Liver (tissue), 3 donors: ENCODE measurements around the gene PROX1.

Source experiments
- GABPA ChIP-seq, 2 donors: IDR thresholded peaks in 1 of 2; conservative IDR thresholded peaks in 1 of 2; 2 replicates each; pipeline ENCODE4 v1.6.1; 2016; ENCODE audit warnings: antibody characterized with exemption in 2 of 2, mild to moderate bottlenecking in 1 of 2, moderate library complexity in 1 of 2
- HNF4G ChIP-seq: IDR thresholded peaks from 2 replicates; pipeline ENCODE4 v1.6.1; 2016; ENCODE audit warnings: antibody characterized with exemption
- TAF1 ChIP-seq: conservative IDR thresholded peaks from 2 replicates; pipeline ENCODE4 v1.6.1; 2016; ENCODE audit warnings: antibody characterized with exemption, mild to moderate bottlenecking
- YY1 ChIP-seq: IDR thresholded peaks from 2 replicates; pipeline ENCODE4 v1.6.1; 2016; ENCODE audit warnings: antibody characterized with exemption, mild to moderate bottlenecking
- TF ChIP-seq, protein P1 (sequence below): fragments of 150-350 bp; IDR thresholded peaks from 2 replicates; pipeline ENCODE4 v1.5.1; 2017; ENCODE audit warnings: improper control_type of control experiment, low read depth, low read length; ENCODE audit not compliant: missing input control
- TF ChIP-seq, protein P2 (sequence below): IDR thresholded peaks from 2 replicates; pipeline ENCODE4 v1.6.1; 2016; ENCODE audit warnings: antibody characterized with exemption
- donor health status: healthy.
- donor health status: healthy.

DNA sequence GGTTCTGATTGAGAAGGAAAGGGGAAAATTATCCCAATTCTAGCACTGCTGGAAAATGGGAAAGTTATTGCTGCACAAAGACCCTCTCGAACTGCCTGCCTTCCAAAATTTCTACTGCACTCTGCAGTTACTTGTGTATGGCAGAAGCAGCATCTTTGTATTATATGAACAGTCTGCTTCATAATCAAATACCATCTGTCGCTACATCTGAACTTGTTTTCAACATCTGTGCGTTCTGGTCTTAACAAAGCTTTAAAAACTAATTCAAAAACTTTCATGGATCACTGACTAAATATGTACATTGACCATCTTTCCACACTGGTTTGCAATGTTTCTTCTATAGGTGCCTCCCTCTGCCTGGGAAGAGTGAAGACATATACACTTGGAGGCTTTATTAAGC is 79.2 kb downstream of the PROX1 start:
- TF ChIP-seq, protein P1, sequence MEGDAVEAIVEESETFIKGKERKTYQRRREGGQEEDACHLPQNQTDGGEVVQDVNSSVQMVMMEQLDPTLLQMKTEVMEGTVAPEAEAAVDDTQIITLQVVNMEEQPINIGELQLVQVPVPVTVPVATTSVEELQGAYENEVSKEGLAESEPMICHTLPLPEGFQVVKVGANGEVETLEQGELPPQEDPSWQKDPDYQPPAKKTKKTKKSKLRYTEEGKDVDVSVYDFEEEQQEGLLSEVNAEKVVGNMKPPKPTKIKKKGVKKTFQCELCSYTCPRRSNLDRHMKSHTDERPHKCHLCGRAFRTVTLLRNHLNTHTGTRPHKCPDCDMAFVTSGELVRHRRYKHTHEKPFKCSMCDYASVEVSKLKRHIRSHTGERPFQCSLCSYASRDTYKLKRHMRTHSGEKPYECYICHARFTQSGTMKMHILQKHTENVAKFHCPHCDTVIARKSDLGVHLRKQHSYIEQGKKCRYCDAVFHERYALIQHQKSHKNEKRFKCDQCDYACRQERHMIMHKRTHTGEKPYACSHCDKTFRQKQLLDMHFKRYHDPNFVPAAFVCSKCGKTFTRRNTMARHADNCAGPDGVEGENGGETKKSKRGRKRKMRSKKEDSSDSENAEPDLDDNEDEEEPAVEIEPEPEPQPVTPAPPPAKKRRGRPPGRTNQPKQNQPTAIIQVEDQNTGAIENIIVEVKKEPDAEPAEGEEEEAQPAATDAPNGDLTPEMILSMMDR: no peak
- no peak for TF ChIP-seq GABPA (IDR thresholded peaks at IDR 0.05 in 1 of 2, conservative IDR thresholded peaks at IDR 0.05 in 1 of 2)
- TF ChIP-seq, protein P2, sequence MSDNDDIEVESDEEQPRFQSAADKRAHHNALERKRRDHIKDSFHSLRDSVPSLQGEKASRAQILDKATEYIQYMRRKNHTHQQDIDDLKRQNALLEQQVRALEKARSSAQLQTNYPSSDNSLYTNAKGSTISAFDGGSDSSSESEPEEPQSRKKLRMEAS: no peak
- no peak for TF ChIP-seq YY1
- no peak for TF ChIP-seq TAF1
- no peak for TF ChIP-seq HNF4G
